GM21381 (cell line): ENCODE results near the gene HTR1E.
"Not testable (repeated sequence)": the region's sequence is repeated elsewhere in the genome, so short reads cannot be mapped to it uniquely, and the experiment has no call there.

Experiments used
- ATAC-seq: cut with Tn5 transposase; IDR thresholded peaks from one replicate; pipeline ENCODE4 v1.9.1; 2021; ENCODE audit warnings: mild to moderate bottlenecking, moderate library complexity; ENCODE audit not compliant: unreplicated experiment

The HTR1E gene

DNA sequence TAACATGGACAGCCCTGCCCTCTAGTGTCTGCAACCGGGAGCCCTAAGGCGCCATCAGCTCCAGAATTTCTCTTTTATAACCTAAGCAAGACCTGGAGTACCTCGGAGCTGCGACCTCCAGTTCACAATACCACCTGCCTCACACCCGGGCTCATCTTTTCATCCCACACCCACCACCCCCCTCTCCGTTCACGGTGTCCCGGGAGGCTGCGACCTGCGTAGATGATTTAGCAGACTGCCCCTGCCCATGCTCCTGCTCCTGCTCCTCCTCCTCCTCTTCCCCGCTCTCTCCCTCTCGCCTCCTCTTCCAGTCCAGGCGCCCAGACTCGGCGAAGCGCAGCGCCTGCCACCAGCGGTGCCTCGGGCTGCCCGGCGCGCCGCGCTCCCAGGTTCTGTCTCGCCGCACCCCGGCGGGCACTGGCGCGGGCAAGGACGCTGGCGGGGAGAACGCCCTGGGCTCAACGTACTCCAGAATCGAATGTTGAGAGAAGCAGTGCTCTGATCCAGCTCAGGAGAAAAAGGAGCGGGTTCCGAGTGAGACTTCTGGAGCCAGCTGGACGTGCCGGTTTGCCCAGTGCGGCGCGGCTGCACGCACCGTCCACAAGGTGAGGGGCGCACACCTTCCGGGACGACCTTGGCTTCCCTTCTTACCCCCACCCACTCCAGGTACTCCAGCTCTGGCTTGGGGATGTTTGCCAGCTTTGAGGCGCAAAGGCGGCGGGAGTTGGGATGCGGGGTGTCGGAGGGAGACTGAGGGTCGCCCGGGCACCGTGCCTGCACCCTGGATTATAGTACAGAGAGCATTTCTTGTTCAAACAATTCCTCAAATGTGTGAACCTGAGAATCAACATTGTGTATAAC, at the start of gene HTR1E:
Gene HTR1E, plus strand, starts transcription at position 310 of the 861 bp plus-strand sequence. CDS start 77,807 bp downstream, outside the sequence.
- ATAC-seq, result peak; percentile 78

- no peak for ATAC-seq
Measured at GRCh38 chr6:86888301-86888700, 49.0 kb upstream of the HTR1E start.

DNA sequence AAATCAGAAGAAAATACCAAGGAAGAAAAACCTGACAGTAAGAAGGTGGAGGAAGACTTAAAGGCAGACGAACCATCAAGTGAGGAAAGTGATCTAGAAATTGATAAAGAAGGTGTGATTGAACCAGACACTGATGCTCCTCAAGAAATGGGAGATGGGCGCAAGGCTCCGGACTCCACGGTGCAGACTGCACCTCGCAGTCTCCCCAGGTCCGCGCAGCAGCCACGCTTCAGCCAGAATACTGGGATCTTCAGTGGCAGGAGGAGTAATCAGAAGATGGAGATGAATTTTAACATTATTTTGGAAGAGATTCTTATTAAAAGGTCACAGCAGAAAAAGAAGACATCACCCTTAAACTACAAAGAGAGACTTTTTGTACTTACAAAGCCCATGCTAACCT, 40.1 kb upstream of the HTR1E start:
- ATAC-seq, result not testable (repeated sequence)

DNA sequence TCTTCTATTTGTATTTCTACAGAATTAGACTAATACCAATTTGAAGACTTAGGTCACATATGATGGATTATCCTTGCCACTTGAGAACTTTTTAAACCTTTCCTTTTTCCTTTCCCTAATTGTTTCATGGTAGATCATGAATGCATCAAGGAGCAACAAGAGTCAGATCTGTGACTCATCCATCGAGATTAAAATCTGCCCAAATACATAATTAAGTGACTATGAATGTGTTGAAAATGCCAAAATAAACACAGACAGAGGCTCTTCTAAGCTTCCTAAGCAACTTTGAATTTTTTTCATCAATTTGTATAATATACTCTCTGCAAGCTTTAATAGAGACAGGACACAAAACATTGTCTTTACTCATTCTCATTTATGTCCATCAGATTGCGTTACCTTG, 23.5 kb upstream of the HTR1E start:
- no peak for ATAC-seq

GRCh38 chr6:86916393-86916792, 20.9 kb upstream of the HTR1E start:
- no peak for ATAC-seq

GRCh38 chr6:86927138-86927537, 10.2 kb upstream of the HTR1E start:
- ATAC-seq, result not testable (repeated sequence)

DNA sequence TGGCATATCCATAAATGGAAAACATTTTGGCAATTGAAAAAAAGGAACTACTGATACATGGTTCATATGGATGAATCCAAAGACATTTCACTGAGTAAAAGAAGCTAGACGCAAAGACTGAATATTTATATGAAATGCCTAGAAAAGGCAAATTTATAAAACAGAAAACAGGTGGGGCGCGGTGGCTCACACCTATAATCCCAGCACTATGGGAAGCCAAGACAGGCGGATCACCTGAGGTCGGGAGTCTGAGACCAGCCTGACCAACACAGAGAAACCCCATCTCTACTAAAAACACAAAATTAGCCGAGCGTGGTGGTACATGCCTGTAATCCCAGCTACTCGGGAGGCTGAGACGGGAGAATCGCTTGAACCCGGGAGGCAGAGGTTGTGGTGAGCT, 9.5 kb upstream of the HTR1E start:
- ATAC-seq, result not testable (repeated sequence)

GRCh38 chr6:86934365-86934764, 3.0 kb upstream of the HTR1E start:
- ATAC-seq, result no peak

- ATAC-seq, result no peak
Measured at GRCh38 chr6:86936834-86937218, 502 bp upstream of the HTR1E start.

GRCh38 chr6:86938814-86939213, 1.5 kb downstream of the HTR1E start:
- ATAC-seq, result no peak

GRCh38 chr6:86941461-86941860, 4.1 kb downstream of the HTR1E start:
- ATAC-seq, result no peak

DNA sequence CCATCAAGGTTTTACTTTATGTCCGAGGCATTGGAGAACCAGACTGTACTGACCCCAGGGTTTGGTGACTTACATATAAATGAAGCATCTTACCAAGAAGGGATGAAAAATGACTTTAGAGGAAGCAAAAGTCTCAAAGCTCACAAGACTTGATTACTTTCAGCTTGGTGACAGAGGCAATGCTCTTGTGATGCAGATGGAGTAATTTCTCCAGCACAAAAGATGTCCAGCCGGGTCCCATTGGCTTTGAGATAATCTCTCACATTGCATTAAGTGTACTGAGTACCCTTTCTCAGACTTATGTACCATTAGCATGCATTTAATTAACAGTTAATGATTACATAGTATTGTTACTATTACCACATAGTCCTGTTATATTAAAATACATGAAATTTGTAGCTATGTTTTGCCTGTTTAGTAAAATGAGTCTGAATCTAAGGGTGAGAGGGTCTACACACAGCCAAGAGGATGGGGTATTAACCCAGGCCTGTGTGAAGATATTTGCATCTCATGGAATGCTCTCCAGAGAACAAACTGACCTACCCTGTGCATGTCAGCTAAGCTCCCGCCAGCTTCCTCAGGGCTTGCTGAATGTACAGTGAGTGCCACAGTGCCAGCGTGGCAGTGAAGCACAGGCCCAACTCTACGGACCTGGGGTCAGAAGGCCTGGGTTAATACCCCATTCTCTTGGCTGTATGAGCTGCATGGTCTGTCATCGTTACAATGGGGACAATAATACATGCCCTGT, 5.6 kb downstream of the HTR1E start:
- no peak for ATAC-seq

- ATAC-seq, result no peak
Measured at GRCh38 chr6:86943819-86944407, 6.6 kb downstream of the HTR1E start.

DNA sequence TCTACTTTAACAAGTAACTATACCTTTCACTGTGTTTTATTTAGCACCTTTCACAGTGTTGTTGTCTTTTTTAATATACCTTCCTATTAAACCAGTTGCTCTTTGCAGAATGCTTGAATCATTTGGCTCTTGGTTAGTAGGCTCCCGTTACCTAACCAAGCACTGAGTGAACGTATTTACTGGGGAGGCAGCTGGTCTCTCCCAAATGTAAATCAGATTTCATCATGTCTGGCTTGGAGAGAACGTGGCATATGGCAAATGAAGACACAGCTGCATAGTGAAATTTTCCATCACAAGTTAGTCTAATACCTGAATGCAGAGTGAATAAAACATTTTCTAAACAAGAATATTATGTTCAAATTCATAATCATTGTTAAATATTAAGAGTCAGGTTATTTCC, 12.4 kb downstream of the HTR1E start:
- ATAC-seq, result no peak

- no peak for ATAC-seq
Measured at GRCh38 chr6:86952991-86953390, 15.7 kb downstream of the HTR1E start.

- ATAC-seq, result no peak
Measured at GRCh38 chr6:86959656-86960055, 22.3 kb downstream of the HTR1E start.

GRCh38 chr6:86961455-86962200, 24.3 kb downstream of the HTR1E start:
- ATAC-seq, result no peak

DNA sequence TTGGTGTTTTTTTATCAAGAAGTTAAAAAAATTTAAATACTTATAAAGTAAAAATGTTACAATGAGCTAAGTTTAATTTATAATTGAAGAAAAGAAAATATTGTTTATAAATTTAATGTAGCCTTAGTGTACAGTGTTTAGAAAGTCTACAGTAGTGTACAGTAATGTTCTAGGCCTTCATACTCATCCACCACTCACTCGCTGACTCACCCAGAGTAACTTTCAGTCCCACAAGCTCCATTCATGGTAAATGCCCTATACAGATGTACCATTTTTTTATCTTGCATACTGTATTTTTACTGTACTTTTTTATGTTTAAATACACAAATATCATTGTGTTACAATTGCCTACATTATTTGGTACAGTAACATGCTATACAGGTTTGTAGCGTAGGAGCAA, 26.0 kb downstream of the HTR1E start:
- no peak for ATAC-seq

- ATAC-seq, result no peak
Measured at GRCh38 chr6:86964029-86964579, 26.8 kb downstream of the HTR1E start.

GRCh38 chr6:86966271-86966670, 28.9 kb downstream of the HTR1E start:
- no peak for ATAC-seq

DNA sequence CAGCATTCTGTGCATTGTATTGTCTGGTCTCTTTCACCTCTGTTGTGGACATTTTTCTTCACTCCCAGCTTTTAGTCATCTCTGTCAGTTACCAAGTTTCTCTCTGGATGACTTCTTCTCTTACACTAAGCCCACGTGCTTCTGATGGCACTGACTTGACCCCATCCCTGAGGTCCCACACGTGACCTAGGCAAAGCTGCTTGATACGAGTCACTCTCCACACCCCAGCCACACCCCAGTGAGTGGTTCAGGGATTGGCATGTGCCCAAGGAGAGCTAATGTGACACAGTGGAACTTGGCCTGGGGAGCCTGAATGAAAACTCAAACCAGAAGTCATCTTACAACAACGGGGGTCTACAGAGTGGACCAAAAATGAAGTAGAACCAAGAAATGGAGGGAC, 32.2 kb downstream of the HTR1E start:
- no peak for ATAC-seq
